PFSK-1 (cell line): ENCODE measurements around the gene TMEM79.

ENCODE experiments used
- FOXP2 ChIP-seq: optimal IDR thresholded peaks from 2 replicates; pipeline ENCODE3; 2011; ENCODE audit warnings: borderline replicate concordance, control low read depth, inconsistent platforms; ENCODE audit not compliant: insufficient read depth; ENCODE audit errors: extremely low read length, extremely low read depth
- POLR2AphosphoS5 ChIP-seq: IDR thresholded peaks from 2 replicates; pipeline ENCODE4 v1.6.1; 2012; ENCODE audit warnings: low read depth, mild to moderate bottlenecking, control low read depth, low read length, moderate library complexity
- SIN3A ChIP-seq: IDR thresholded peaks from 2 replicates; pipeline ENCODE4 v1.6.1; 2012; ENCODE audit warnings: mild to moderate bottlenecking, low read length, moderate library complexity, borderline replicate concordance; ENCODE audit not compliant: insufficient read depth
- TAF1 ChIP-seq: IDR thresholded peaks from 2 replicates; pipeline ENCODE4 v1.6.1; 2012; ENCODE audit warnings: low read length, control low read depth, borderline replicate concordance; ENCODE audit not compliant: insufficient read depth
- TF ChIP-seq, protein P1 (sequence below), 2 experiments: IDR thresholded peaks; 2 replicates each; pipeline versions ENCODE4 v1.6.1 to v1.8.0; 2011 to 2012; ENCODE audit warnings: low read depth in 2 of 2, low read length in 2 of 2, control low read depth in 1 of 2, inconsistent platforms in 1 of 2, mild to moderate bottlenecking in 1 of 2, moderate library complexity in 1 of 2; ENCODE audit not compliant: insufficient read depth in 1 of 2

- TF ChIP-seq POLR2AphosphoS5 (no peak), FOXP2 (no peak), TAF1 (no peak), SIN3A (no peak)
- TF ChIP-seq, protein P1, sequence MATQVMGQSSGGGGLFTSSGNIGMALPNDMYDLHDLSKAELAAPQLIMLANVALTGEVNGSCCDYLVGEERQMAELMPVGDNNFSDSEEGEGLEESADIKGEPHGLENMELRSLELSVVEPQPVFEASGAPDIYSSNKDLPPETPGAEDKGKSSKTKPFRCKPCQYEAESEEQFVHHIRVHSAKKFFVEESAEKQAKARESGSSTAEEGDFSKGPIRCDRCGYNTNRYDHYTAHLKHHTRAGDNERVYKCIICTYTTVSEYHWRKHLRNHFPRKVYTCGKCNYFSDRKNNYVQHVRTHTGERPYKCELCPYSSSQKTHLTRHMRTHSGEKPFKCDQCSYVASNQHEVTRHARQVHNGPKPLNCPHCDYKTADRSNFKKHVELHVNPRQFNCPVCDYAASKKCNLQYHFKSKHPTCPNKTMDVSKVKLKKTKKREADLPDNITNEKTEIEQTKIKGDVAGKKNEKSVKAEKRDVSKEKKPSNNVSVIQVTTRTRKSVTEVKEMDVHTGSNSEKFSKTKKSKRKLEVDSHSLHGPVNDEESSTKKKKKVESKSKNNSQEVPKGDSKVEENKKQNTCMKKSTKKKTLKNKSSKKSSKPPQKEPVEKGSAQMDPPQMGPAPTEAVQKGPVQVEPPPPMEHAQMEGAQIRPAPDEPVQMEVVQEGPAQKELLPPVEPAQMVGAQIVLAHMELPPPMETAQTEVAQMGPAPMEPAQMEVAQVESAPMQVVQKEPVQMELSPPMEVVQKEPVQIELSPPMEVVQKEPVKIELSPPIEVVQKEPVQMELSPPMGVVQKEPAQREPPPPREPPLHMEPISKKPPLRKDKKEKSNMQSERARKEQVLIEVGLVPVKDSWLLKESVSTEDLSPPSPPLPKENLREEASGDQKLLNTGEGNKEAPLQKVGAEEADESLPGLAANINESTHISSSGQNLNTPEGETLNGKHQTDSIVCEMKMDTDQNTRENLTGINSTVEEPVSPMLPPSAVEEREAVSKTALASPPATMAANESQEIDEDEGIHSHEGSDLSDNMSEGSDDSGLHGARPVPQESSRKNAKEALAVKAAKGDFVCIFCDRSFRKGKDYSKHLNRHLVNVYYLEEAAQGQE (IDR thresholded peaks at IDR 0.05; ENCODE audit: insufficient read depth in 1 of 2, low read depth in 2 of 2, low read length in 2 of 2): no peak
Observed at GRCh38 chr1:156284757-156285156, 632 bp downstream of the TMEM79 start.
